Measurements from ENCODE around the gene OR4F15.
"Not testable (repeated sequence)": the region's sequence is repeated elsewhere in the genome, so short reads cannot be mapped to it uniquely, and the experiment has no call there.

OR4F15 gene

GRCh38 chr15:101811902-101812301 lies at the start of gene OR4F15:
OR4F15 (plus strand) TSS chr15:101812202; CDS start chr15:101818187, 5,985 bp downstream.
- no peak for DNase-seq (ENCODE audit: low read depth in 3 of 3)

GRCh38 chr15:101764669-101765339 lies 47.2 kb upstream of the OR4F15 start:
- not testable (repeated sequence) for DNase-seq (ENCODE audit: low read depth in 3 of 3)

- not testable (repeated sequence) for DNase-seq (ENCODE audit: low read depth in 3 of 3)
These were observed 46.7 kb upstream of the OR4F15 start for GRCh38 chr15:101765340-101765671.

GRCh38 chr15:101765772-101766456 lies 46.1 kb upstream of the OR4F15 start:
- DNase-seq (ENCODE audit: low read depth in 3 of 3): no peak

GRCh38 chr15:101767083-101767640 lies 44.8 kb upstream of the OR4F15 start:
- not testable (repeated sequence) for DNase-seq (ENCODE audit: low read depth in 3 of 3)

GRCh38 chr15:101772921-101773320 lies 39.1 kb upstream of the OR4F15 start:
- DNase-seq (ENCODE audit: low read depth in 3 of 3): no peak

GRCh38 chr15:101773496-101774100 lies 38.4 kb upstream of the OR4F15 start:
- no peak for DNase-seq (ENCODE audit: low read depth in 3 of 3)

- no peak for DNase-seq (ENCODE audit: low read depth in 3 of 3)
These were observed 36.9 kb upstream of the OR4F15 start for GRCh38 chr15:101775136-101775535.

- DNase-seq (ENCODE audit: low read depth in 3 of 3): not testable (repeated sequence)
These were observed 33.4 kb upstream of the OR4F15 start for GRCh38 chr15:101778576-101778975.

- DNase-seq (ENCODE audit: low read depth in 3 of 3): not testable (repeated sequence)
These were observed 31.8 kb upstream of the OR4F15 start for GRCh38 chr15:101780225-101780624.

GRCh38 chr15:101781928-101782327 lies 30.1 kb upstream of the OR4F15 start:
- DNase-seq (ENCODE audit: low read depth in 3 of 3): no peak

GRCh38 chr15:101784644-101785043 lies 27.4 kb upstream of the OR4F15 start:
- DNase-seq (ENCODE audit: low read depth in 3 of 3): no peak

GRCh38 chr15:101786422-101786821 lies 25.6 kb upstream of the OR4F15 start:
- DNase-seq (ENCODE audit: low read depth in 3 of 3): not testable (repeated sequence)

- not testable (repeated sequence) for DNase-seq (ENCODE audit: low read depth in 3 of 3)
These were observed 24.0 kb upstream of the OR4F15 start for GRCh38 chr15:101788001-101788400.

- not testable (repeated sequence) for DNase-seq (ENCODE audit: low read depth in 3 of 3)
These were observed 23.3 kb upstream of the OR4F15 start for GRCh38 chr15:101788503-101789269.

- DNase-seq (ENCODE audit: low read depth in 3 of 3): not testable (repeated sequence)
These were observed 21.3 kb upstream of the OR4F15 start for GRCh38 chr15:101790748-101791147.

GRCh38 chr15:101793981-101794380 lies 18.0 kb upstream of the OR4F15 start:
- DNase-seq (ENCODE audit: low read depth in 3 of 3): not testable (repeated sequence)

GRCh38 chr15:101795455-101795854 lies 16.5 kb upstream of the OR4F15 start:
- no peak for DNase-seq (ENCODE audit: low read depth in 3 of 3)

GRCh38 chr15:101799665-101800064 lies 12.3 kb upstream of the OR4F15 start:
- no peak for DNase-seq (ENCODE audit: low read depth in 3 of 3)

- no peak for DNase-seq (ENCODE audit: low read depth in 3 of 3)
These were observed 11.0 kb upstream of the OR4F15 start for GRCh38 chr15:101801048-101801447.

GRCh38 chr15:101803209-101803608 lies 8.8 kb upstream of the OR4F15 start, which contains the start of gene OR4F6:
OR4F6 (plus strand) TSS chr15:101803509; CDS start chr15:101805720, 2,211 bp downstream.
- DNase-seq (ENCODE audit: low read depth in 3 of 3): no peak

GRCh38 chr15:101803676-101804075 lies 8.3 kb upstream of the OR4F15 start:
- DNase-seq (ENCODE audit: low read depth in 3 of 3): no peak
